GM12864 (cell line): Measurements from ENCODE around the gene KCTD19.
"Not testable (repeated sequence)": the region's sequence is repeated elsewhere in the genome, so short reads cannot be mapped to it uniquely, and the experiment has no call there.

Source experiments
- DNase-seq: peaks from one replicate; pipeline ENCODE4 v3.0.0-alpha.2; 2011; ENCODE audit warnings: low read depth
- H3K4me3 ChIP-seq: 2 replicates; pipeline ENCODE4 v1.5.1; 2011; ENCODE audit warnings: mild to moderate bottlenecking, low read depth, low read length, control low read depth
- TF ChIP-seq, protein P1 (sequence below): IDR thresholded peaks from 2 replicates; pipeline ENCODE4 v1.5.1; 2011; ENCODE audit warnings: low read depth, mild to moderate bottlenecking, moderate library complexity, low read length, control low read depth, inconsistent platforms; ENCODE audit errors: missing control alignments

KCTD19 gene

DNA sequence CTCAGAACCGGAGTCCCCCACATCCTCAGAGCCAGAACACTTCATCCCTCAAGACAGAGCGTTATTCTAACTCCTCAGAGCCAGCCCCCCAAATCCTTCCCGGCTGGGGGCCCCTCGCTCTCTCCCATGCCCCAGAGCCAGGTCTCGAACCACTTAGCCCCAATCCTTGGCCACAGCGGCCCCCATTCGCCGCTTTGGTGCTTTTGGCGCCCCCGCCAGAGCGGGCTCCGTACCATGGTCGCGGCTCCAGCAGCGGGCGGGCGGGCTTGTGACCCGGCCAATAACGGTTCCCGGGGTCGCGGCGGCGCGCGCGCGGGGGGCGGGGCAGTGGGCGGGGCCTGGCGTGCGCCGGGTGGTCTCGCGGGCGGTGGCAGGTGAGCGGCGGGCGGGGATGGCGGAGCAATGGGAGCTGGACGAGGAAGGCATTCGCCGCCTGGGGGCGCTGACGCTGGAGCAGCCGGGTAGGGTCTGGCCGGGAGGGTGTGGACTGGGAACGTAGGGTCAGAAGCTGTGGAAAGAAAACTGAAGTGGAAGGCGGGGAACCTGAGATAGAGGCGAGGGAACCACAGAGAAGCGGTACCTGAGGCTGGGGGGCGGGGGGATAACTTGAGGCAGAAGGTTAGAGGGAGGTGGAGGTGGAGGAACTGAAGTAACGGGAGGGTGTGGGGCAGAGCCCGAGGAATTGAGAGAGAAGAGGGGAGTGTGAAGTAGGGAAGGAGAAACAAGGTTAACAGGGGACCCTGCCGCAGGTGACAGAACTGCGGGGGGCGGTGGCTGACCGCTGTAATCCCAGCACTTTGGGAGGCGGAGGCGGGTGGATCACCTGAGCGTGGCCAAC lies at the start of gene KCTD19, which contains the start of gene LRRC36:
Gene KCTD19 (minus strand): TSS at position 270 of the 838 bp plus-strand sequence. CDS start 34 bp downstream, at position 236.
Gene LRRC36 (plus strand): TSS at position 344 of the 838 bp plus-strand sequence. CDS start 48 bp downstream, at position 392.
- TF ChIP-seq, protein P1, sequence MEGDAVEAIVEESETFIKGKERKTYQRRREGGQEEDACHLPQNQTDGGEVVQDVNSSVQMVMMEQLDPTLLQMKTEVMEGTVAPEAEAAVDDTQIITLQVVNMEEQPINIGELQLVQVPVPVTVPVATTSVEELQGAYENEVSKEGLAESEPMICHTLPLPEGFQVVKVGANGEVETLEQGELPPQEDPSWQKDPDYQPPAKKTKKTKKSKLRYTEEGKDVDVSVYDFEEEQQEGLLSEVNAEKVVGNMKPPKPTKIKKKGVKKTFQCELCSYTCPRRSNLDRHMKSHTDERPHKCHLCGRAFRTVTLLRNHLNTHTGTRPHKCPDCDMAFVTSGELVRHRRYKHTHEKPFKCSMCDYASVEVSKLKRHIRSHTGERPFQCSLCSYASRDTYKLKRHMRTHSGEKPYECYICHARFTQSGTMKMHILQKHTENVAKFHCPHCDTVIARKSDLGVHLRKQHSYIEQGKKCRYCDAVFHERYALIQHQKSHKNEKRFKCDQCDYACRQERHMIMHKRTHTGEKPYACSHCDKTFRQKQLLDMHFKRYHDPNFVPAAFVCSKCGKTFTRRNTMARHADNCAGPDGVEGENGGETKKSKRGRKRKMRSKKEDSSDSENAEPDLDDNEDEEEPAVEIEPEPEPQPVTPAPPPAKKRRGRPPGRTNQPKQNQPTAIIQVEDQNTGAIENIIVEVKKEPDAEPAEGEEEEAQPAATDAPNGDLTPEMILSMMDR = peak; percentile 54
- DNase-seq = no peak
- H3K4me3 ChIP-seq = peak within 1 kb of the TSS; percentile 49

DNA sequence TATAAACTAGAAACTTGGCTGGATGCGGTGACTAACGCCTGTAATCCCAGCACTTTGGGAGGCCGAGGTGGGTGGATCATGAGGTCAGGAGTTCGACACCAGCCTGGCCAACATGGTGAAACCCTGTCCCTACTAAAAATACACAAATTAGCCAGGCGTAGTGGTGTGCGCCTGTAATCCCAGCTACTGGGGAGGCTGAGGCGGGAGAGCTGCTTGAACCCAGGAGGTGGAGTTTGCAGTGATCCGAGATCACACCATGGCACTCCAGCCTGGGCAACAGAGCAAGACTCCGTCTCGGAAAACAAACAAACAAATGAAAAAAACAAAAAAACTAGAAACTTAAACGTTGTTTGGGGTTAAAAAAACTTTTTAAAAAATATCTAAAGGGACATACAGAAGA lies 49.5 kb upstream of the KCTD19 start:
- H3K4me3 ChIP-seq, DNase-seq: not testable (repeated sequence)

DNA sequence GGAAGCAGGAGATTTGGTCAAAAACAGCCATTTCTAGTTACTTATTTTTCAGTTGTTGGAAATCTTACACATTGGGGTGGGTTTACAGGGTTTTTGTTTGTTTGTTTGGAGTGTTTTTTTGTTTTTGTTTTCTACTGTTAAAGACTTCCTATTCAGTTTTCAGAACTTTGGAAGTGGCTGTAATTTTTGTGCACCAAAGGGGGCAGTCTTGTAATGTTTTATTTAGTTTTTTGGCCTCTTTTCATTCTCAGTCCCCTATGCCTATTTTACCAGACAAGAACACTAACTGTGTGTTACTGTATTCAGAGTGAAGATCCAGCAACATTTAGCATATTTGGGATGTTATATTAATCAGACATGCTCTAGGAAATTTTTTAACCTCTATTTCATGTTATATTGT lies 46.1 kb upstream of the KCTD19 start:
- TF ChIP-seq, protein P1 = peak; percentile 34
- DNase-seq = no peak
- no peak overlapping the region for H3K4me3 ChIP-seq

DNA sequence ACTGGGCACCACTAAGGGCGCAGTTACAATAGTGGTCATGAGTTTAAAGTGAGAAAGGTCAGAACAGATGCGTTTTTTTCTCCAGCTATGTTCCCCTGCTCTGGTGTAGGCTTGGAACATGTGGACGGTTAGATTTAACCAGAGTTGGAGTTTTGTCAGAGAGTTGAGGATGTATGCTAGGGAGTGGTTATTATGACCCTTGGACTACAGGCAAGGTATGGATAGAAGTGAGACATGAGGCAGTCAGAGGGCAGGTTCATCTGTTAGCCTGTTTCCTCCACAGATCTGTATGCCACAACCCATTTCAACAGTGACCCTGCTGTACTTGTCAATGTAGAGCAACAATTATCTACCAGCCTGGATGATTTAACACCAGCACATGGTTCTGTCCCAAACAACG lies 44.1 kb upstream of the KCTD19 start:
- H3K4me3 ChIP-seq = no peak overlapping the region
- TF ChIP-seq, protein P1 = no peak
- no peak for DNase-seq

DNA sequence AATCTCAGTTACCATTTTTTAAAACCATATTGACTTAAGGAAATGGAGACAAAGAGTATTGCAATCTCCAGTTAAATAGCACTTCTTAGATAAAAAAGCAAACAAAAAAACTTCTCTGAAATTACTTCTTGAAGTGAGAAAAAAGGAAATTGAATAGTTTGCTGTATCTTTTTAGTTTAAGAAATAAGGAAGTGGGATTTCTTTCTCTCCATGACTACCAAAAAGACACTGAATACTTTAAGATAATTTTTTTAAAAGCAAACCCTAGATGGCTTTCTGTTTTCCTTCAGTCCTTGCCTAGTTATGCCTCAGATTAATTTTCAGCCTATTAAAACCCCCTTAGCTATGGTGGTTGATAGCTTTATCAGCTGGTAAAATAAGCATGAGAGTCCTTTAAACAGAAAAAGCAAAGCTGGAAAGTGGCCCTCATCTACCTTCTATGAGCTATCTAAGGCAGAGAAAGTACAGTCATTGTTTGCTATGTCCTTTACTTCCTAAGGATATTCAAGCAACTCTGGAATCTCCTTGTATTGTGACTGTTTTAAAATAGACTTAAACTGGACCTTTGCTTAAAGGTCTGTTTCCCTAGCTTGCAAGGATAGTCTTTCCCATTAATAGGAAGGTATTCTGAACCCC lies 38.2 kb upstream of the KCTD19 start:
- TF ChIP-seq, protein P1 = no peak
- no peak overlapping the region for H3K4me3 ChIP-seq
- no peak for DNase-seq

DNA sequence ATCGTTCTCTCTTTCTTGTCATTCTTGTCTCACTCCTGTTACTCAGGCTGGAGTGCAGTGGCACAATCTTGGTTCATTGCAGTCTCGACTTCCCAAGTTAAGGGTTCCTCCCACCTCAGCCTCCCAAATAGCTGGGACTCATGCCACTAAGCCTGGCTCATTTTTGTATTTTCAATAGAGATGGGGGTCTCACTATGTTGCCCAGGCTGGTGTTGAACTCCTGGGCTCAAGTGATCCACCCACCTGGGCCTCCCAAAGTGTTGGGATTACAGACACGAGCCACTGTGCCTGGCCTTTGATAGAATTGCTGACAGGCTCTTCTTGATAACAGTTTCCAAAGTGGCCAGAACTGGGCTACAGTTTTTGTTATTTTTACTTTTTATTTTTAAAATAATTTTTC lies 34.5 kb upstream of the KCTD19 start:
- TF ChIP-seq, protein P1 = no peak
- no peak overlapping the region for H3K4me3 ChIP-seq
- no peak for DNase-seq

DNA sequence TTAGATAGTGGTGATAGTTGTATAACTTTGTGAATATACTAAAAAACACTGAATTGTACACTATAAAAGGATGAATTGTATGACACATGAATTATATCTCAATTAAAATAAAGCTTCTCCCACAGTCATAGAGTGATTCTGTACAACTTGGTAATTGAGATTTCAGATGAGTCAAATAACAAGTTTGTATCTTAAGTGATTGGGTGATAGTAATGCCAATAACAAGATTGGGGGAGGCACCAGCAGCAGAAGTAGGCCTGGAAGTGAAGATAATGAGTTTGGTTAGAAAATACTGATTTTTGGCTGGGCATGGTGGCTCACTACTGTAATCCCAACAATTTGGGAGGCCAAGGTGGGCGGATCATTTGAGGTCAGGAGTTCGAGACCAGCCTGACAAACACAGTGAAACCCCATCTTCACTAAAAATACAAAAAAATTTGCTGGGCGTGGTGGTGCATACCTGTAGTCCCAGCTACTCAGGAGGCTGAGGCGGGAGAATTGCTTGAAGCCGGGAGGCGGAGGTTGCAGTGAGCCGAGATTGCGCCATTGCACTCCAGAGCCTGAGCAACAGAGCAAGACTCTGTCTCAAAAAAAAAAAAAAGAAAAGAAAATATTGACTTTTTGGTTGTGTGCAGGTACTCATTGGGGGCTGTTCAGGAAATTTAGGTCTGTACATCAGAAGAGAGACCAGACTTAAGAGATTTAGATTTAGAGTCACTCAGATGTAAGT lies 33.2 kb upstream of the KCTD19 start:
- DNase-seq, H3K4me3 ChIP-seq: not testable (repeated sequence)
